GM23338 (cell line): ENCODE data around the gene EFCAB8.
A peak's percentile ranks its signal among the peaks of the same experiment; 100 is the strongest.

Experiments
- EZH2 ChIP-seq: fragments of 200-600 bp; sonication (generic); IDR thresholded peaks from one replicate; pipeline ENCODE4 v1.8.0; 2017; ENCODE audit warnings: antibody characterized with exemption, mild to moderate bottlenecking, low read depth; ENCODE audit not compliant: unreplicated experiment
- POLR2AphosphoS5 ChIP-seq: IDR thresholded peaks from 2 replicates; pipeline ENCODE4 v1.6.1; 2016; ENCODE audit warnings: antibody characterized with exemption, low read depth
- ZNF114 ChIP-seq: fragments of 250-450 bp; sonication (Bioruptor Pico); IDR thresholded peaks from 2 replicates; pipeline ENCODE4 v1.5.0; 2020; ENCODE audit warnings: mild to moderate bottlenecking, moderate library complexity
- TF ChIP-seq, protein P1 (sequence below), 2 experiments: fragments of 200-600 bp in 1 of 2; sonication (generic) in 1 of 2; conservative IDR thresholded peaks; 2 replicates each; pipeline versions ENCODE4 v1.5.1 to v1.6.1; 2016 to 2017; ENCODE audit warnings: antibody characterized with exemption in 2 of 2, low read depth in 2 of 2, mild to moderate bottlenecking in 2 of 2, moderate library complexity in 1 of 2

DNA sequence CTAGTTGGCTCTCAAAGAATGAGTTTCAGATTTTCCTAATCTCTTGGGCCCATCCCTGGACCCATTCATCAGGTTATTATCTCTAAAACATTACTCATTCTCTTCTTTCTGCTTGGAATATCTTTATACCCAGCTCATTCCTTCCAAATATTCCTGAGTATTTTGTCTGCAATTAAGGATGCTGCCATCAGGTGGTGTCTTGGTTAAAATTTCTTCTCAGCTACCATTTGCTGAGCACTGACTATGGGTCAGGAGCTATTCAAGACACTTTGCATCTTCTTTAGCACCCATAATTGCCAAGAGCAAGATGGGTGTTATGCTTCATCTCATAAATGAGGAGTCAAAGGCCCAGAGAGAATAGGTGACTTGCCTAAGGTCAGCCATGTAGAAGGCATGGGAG, 137.1 kb downstream of the EFCAB8 start:
- TF ChIP-seq POLR2AphosphoS5 (no peak), EZH2 (no peak), ZNF114 (CRISPR knock-in tag) (no peak)
- TF ChIP-seq, protein P1, sequence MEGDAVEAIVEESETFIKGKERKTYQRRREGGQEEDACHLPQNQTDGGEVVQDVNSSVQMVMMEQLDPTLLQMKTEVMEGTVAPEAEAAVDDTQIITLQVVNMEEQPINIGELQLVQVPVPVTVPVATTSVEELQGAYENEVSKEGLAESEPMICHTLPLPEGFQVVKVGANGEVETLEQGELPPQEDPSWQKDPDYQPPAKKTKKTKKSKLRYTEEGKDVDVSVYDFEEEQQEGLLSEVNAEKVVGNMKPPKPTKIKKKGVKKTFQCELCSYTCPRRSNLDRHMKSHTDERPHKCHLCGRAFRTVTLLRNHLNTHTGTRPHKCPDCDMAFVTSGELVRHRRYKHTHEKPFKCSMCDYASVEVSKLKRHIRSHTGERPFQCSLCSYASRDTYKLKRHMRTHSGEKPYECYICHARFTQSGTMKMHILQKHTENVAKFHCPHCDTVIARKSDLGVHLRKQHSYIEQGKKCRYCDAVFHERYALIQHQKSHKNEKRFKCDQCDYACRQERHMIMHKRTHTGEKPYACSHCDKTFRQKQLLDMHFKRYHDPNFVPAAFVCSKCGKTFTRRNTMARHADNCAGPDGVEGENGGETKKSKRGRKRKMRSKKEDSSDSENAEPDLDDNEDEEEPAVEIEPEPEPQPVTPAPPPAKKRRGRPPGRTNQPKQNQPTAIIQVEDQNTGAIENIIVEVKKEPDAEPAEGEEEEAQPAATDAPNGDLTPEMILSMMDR (conservative IDR thresholded peaks at IDR 0.05; ENCODE audit: low read depth in 2 of 2) = peak; percentile 53 to 55
